ENCODE results near the gene C11orf24.

C11orf24 gene

DNA sequence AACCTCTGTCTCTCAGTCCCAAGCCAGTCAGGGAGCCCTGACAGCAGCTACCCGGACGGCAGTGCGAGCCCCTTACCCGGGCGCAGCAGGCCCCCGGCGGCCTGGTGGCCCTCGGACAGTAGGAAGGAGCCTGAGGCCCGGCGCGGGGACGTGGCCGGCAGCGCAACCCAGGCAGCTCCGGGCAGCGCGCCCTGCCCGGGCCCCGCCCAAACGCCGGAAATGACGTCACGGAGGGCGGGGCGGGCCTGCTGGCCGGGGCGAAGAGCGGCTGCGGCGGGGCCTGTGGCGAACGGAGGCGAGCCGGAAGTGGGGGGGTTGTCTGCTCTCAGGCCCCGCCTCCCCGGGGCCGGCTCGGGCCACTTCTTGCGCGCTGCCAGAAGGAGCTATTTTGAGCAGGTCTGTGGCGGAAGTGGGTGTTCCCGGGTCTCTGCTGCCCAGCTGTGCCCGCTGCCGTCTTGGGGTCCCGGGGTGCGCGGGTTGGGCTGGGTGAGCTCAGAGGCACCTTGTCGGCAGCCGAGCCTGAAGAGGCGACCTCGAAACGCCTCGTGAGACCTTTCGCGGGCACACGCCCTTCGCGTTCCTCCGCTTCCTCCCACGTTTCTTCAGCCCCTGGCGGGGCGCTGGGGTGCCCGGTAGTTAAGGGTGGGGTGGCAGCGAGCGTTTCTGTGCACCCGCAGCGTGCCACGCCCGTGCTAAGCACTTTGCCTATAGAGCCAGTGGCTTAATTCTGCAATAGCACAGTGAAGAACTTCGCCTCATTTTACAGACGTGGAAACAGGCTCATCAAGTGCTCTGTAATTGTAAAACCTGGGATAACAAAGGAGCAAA, at the start of gene C11orf24:
C11orf24 (minus strand) TSS at position 193 of the 828 bp plus-strand sequence. CDS start 8,206 bp downstream, outside the sequence.
- peak; percentile 91 for DNase-seq (ENCODE audit: low read depth)

DNA sequence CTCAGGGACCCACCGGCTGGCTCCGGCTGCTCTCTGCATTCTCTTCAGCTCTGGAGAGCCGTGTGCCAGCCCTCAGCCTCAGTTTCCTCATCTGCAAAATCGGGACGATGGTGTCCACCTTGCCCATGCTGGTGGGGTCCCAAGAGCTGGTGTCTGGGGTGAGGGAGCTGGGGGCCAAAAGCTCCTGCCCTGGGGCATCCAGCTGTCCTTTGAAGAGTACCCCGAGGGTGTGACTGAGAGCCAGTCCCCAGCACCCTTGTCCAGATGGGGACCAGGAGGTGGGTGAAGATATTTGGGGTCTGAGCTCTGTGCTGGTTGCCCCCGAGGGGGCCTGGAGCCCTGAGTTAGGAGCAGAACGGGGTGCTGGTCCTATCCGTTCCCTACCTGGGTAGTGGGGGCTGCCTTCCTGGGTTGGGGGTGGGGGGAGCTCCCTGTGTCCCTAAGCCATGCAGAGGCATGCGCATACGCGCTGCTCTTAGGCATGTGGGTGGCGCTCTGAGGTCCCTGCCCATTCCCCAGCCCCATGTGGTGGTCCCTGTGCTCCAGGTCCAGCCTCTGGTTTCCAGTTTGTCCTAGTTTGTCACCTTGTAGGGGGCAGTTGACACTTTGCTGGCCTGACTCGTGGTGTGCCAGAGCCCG, 45.5 kb upstream of the C11orf24 start:
- DNase-seq (ENCODE audit: low read depth): no peak

DNA sequence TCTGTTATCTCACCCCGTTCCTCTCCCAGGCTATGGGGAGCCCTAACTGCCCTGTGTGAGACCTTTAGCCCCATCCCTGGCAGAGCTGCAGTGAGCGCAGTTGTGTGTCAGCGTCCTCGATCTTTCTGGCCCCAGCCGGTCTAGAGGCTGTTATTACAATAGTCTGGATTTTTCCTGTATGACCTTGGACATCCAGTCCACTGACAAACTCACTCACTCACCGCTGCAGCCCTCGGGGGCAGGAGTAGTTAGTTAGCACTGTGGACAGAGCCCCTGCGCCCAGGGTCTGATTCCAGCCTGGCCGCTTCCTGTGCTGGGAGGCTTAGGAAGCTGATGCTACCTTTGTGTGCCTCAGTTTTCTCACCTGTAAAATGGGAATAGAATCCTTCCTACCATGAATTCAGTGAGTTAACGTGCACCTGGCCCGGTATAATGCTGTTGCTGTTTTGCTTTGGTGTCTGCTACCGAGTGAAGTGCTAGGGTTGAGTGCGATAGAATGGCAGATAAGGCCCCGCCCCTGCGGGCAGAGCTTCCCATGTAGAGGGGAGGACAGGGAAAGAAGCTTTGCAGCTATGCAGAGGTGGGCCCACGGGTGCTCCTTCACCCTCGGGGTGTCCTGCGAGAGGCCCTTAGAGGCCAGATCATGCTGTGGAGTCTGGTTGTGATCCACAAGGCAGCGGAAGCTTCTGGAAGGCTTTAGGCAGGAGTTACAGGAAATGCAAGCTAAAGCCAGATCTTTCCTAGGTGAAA, 43.6 kb upstream of the C11orf24 start:
- DNase-seq (ENCODE audit: low read depth): no peak

GRCh38 chr11:68314203-68315170, 42.7 kb upstream of the C11orf24 start:
- no peak for DNase-seq (ENCODE audit: low read depth)

DNA sequence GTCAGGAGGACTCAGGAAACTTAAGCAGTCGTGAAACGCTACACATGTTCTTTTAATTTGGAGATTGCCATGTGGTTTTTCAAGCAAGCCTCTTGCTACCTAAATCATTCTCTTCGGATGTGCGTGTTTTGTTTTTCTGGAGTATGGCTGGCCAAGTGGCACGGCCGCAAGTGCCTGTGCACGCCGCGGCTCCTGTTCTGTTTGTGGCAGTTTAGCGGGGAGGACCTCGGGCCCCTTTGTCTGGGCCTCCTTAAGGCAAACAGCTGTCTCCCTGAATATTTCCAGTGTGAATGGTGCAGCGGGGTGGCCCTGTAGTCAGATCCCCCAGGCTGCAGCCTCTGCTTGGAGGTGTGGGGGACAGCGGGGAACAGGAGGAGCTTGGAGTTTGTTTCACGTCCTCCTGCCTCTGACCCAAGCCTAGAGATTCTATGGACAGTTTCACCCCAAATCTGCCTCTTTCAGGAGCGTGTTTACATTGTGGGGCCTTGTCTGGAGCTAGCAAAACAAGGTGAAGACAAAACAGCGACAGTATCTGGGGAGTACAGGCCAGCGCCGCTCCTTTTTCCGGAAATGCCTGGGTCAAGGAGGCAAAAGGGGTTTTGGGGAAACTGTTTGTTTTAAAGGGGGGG, 41.9 kb upstream of the C11orf24 start:
- no peak for DNase-seq (ENCODE audit: low read depth)

DNA sequence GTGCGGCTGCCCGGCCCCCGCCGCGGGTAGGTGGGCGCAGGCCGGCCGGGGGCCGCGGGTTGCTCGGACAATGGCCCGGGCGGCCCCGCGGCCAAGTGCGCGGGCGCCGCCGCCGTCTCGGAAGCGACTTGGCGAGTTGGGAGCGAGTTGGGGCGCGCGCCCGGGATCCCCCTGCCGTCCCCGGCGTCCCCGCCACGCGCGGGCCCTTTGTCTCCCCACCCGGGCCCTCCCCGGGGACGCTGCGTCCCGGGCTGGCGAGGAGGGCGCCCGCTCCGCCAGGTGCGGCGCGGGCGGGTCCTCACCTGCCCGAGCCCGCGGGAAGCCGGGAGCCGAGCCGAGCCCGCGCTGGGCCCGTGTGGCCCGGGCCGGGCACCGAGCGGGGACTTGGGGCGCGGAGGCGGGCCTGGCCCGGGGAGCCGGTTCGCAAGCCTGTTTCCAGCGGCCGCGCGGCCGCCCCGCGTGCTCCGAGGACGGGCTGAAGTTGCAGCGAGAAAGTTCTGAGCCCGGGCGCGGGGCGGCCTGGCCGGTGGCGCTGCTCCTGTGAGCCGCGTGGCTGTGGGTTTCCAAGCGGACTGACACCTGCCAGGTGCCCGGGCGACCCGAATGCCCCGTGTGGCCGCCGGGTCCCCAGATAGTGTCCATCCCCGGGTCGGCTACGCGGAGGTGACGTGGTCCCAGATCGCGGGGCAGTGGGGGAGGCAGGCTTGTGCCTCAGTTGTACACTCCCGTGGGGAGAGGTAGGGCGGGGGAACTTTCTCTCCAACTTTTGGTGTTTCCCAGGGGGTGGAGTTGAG, 41.2 kb upstream of the C11orf24 start:
- DNase-seq (ENCODE audit: low read depth): no peak

DNA sequence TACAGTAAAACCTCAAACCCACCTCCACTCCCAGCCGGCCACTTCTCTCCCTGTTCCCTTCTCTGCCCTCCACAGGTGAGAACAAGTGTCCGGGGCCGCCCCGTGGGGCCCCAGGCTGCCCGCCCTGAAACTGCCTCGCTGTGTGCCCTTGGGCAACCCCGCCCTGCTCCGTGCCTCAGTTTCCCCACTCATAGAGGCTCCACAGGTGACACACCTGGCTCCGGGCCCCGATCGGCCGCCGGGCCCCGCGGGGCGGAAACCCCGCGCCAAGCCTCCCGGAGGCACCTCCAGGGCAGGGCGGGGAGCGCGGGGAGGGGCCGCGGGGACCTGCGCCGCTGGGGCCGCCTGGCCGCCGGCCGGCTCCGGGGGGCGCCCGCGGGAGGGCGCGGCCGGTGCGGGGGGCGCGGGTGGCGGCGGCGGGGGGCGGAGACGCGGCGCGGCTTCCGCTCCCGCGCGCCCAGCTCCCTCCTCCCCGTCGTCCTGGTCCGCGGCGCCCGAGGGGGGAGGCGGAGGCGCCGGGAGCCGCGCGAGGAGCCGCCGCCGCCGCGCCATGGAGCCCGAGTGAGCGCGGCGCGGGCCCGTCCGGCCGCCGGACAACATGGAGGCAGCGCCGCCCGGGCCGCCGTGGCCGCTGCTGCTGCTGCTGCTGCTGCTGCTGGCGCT, 40.5 kb upstream of the C11orf24 start, which contains the start of gene LRP5:
LRP5 (plus strand) TSS at position 475 of the 663 bp plus-strand sequence; CDS start at position 599, 124 bp downstream.
- DNase-seq (ENCODE audit: low read depth): no peak

- DNase-seq (ENCODE audit: low read depth): no peak
Measured at GRCh38 chr11:68311160-68312116, 39.7 kb upstream of the C11orf24 start.

GRCh38 chr11:68309621-68310185, 37.9 kb upstream of the C11orf24 start:
- DNase-seq (ENCODE audit: low read depth): no peak

GRCh38 chr11:68308068-68308467, 36.3 kb upstream of the C11orf24 start:
- no peak for DNase-seq (ENCODE audit: low read depth)

DNA sequence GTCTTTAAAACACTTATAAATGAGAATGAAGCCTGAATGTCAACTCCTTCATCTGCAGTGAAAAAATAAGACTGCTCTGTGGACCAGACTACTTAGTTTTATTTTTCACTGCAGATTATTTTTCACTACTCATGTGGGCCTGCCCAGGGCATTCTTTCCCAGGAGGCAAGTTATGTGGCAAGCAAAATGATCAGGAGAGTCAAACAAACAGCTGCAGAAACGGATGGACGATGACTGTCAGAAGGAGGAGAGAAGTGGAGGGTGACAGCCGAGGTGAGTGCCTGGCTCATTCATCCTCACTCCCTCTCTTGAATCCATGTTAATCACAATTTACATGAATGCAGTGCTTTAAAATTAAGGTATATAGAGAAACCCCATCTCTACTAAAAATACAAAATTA, 34.9 kb upstream of the C11orf24 start:
- DNase-seq (ENCODE audit: low read depth): no peak

DNA sequence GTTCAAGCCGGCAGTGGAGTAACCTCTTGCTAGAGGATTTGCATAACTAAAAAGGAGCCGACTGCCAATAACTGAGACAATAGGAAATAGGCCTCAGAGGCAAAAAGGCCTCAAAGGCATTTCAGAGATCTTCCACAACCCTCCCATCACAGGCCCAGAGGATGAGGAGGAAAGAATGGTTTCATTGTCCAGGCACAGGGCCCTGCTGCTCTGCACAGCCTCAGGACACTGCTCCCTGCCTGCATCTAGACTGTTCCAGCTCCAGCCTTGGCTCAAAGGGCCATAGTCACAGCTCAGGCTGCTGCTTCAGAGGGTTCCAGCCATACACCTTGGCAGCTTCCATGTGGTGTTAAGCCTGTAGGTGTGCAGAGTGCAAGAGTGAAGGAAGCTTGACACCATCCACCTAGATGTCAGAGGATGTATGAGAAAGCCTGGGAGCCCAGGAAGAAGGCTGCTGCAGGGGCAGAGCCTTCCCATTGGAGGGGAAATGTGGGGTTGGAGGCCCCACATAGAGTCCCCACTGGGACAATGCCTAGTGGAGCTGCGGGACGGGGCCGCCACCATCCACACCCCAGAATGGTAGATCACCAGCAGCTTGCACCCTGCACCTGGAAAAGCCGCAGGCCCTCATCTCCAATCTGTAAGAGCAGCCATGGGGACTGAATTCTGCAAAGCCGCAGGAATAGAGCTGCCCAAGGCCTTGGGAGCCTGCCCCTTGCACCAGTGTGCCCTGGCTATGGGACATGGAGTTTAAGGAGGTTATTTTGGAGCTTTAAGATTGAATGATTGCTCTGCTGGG, 32.4 kb upstream of the C11orf24 start:
- no peak for DNase-seq (ENCODE audit: low read depth)

GRCh38 chr11:68303083-68303482, 31.3 kb upstream of the C11orf24 start:
- DNase-seq (ENCODE audit: low read depth): no peak

GRCh38 chr11:68302670-68303069, 30.9 kb upstream of the C11orf24 start:
- no peak for DNase-seq (ENCODE audit: low read depth)

- DNase-seq (ENCODE audit: low read depth): no peak
Measured at GRCh38 chr11:68302256-68302655, 30.5 kb upstream of the C11orf24 start.

GRCh38 chr11:68300076-68300830, 28.5 kb upstream of the C11orf24 start:
- no peak for DNase-seq (ENCODE audit: low read depth)
